Hematopoietic multipotent progenitor cell treated with erythropoietin and hydrocortisone succinate and interleukin-3 and kit ligand, for 4 days (in vitro differentiated cells): ENCODE measurements around the gene TATDN2.
A peak's percentile ranks its signal among the peaks of the same experiment; 100 is the strongest.
"Not testable (repeated sequence)": the region's sequence is repeated elsewhere in the genome, so short reads cannot be mapped to it uniquely, and the experiment has no call there.

ENCODE experiments used
- DNase-seq: peaks from one replicate; pipeline ENCODE4 v3.0.0-alpha.2; 2015

The TATDN2 gene

GRCh38 chr3:10272476-10272875 lies 24.2 kb downstream of the TATDN2 start:
- not testable (repeated sequence) for DNase-seq

GRCh38 chr3:10272977-10273376 lies 24.7 kb downstream of the TATDN2 start:
- DNase-seq, result no peak

- no peak for DNase-seq
These were observed 25.5 kb downstream of the TATDN2 start for GRCh38 chr3:10273702-10274305.

- no peak for DNase-seq
These were observed 26.3 kb downstream of the TATDN2 start for GRCh38 chr3:10274601-10275000.

GRCh38 chr3:10277115-10277625 lies 28.9 kb downstream of the TATDN2 start:
- DNase-seq, result no peak

GRCh38 chr3:10278501-10278900 lies 30.2 kb downstream of the TATDN2 start:
- DNase-seq, result no peak

- peak; percentile 58 for DNase-seq
These were observed 31.3 kb downstream of the TATDN2 start for GRCh38 chr3:10279384-10280176.

GRCh38 chr3:10280177-10280529 lies 31.9 kb downstream of the TATDN2 start:
- no peak for DNase-seq

GRCh38 chr3:10280571-10280970 lies 32.3 kb downstream of the TATDN2 start:
- DNase-seq, result no peak

- no peak for DNase-seq
These were observed 33.7 kb downstream of the TATDN2 start for GRCh38 chr3:10281951-10282350.

- peak; percentile 49 for DNase-seq
These were observed 35.4 kb downstream of the TATDN2 start for GRCh38 chr3:10283638-10284037.

GRCh38 chr3:10284496-10284895 lies 36.2 kb downstream of the TATDN2 start:
- DNase-seq, result peak; percentile 36

- DNase-seq, result no peak
These were observed 37.2 kb downstream of the TATDN2 start for GRCh38 chr3:10285272-10286132.

GRCh38 chr3:10286133-10286524 lies 37.9 kb downstream of the TATDN2 start:
- DNase-seq, result no peak

- DNase-seq, result peak; percentile 77
These were observed 38.5 kb downstream of the TATDN2 start for GRCh38 chr3:10286596-10287295.

GRCh38 chr3:10287936-10288574 lies 39.8 kb downstream of the TATDN2 start:
- DNase-seq, result no peak

GRCh38 chr3:10288575-10288960 lies 40.3 kb downstream of the TATDN2 start:
- DNase-seq, result no peak

- DNase-seq, result no peak
These were observed 40.8 kb downstream of the TATDN2 start for GRCh38 chr3:10289077-10289476.

GRCh38 chr3:10289787-10290355 lies 41.6 kb downstream of the TATDN2 start:
- no peak for DNase-seq

- no peak for DNase-seq
These were observed 42.4 kb downstream of the TATDN2 start for GRCh38 chr3:10290481-10291176.

GRCh38 chr3:10291641-10292040 lies 43.4 kb downstream of the TATDN2 start:
- no peak for DNase-seq
